DND-41 (cell line): ENCODE data around the gene DENND2A.

Source experiments
- ATAC-seq: fragments of 200-7000 bp; cut with Tn5 transposase; 3 replicates; pipeline ENCODE4 v1.9.1; 2021; ENCODE audit warnings: low read depth; ENCODE audit not compliant: insufficient read depth
- DNase-seq: peaks from one replicate; pipeline ENCODE4 v3.0.0-alpha.2; 2020
- H2AFZ ChIP-seq: 2 replicates; pipeline ENCODE4 v1.6.0; 2012; ENCODE audit warnings: low read depth, low read length
- H3K27ac ChIP-seq: 2 replicates; pipeline ENCODE4 v1.5.1; 2012; ENCODE audit warnings: low read length, inconsistent platforms
- H3K27me3 ChIP-seq: fragments of 200-600 bp; sonication (generic); 2 replicates; pipeline ENCODE4 v1.6.0; 2012; ENCODE audit warnings: low read length, mild to moderate bottlenecking, inconsistent platforms; ENCODE audit not compliant: insufficient read depth, poor library complexity
- H3K36me3 ChIP-seq: 2 replicates; pipeline ENCODE4 v1.5.1; 2012; ENCODE audit warnings: low read length, inconsistent platforms; ENCODE audit not compliant: insufficient read depth
- H3K4me1 ChIP-seq: 2 replicates; pipeline ENCODE4 v1.5.1; 2012; ENCODE audit warnings: mild to moderate bottlenecking, low read length; ENCODE audit not compliant: insufficient read depth
- H3K4me2 ChIP-seq: 2 replicates; pipeline ENCODE4 v1.6.0; 2012; ENCODE audit warnings: mild to moderate bottlenecking, moderate library complexity, low read length, inconsistent platforms; ENCODE audit not compliant: insufficient read depth
- H3K4me3 ChIP-seq, 2 experiments: fragments of 200-600 bp in 1 of 2; shearing (Covaris generic) in 1 of 2; 2 replicates each; pipeline ENCODE4 v1.5.1; 2012 to 2016; ENCODE audit warnings: inconsistent platforms in 2 of 2, low read length in 2 of 2, mild to moderate bottlenecking in 2 of 2, low read depth in 1 of 2, moderate library complexity in 1 of 2
- H3K79me2 ChIP-seq: 2 replicates; pipeline ENCODE4 v1.6.0; 2012; ENCODE audit warnings: low read length, inconsistent platforms; ENCODE audit not compliant: insufficient read depth
- H3K9ac ChIP-seq: 2 replicates; pipeline ENCODE4 v1.6.0; 2012; ENCODE audit warnings: low read depth, mild to moderate bottlenecking, inconsistent platforms, low read length, moderate library complexity
- H3K9me3 ChIP-seq: 2 replicates; pipeline ENCODE4 v1.5.1; 2012; ENCODE audit warnings: low read length, moderate library complexity, mild to moderate bottlenecking, inconsistent platforms; ENCODE audit not compliant: insufficient read depth, severe bottlenecking
- H4K20me1 ChIP-seq: 2 replicates; pipeline ENCODE4 v1.6.0; 2012; ENCODE audit warnings: low read length; ENCODE audit not compliant: insufficient read depth
- EZH2 ChIP-seq: IDR thresholded peaks from 3 replicates; pipeline ENCODE4 v1.6.1; 2012; ENCODE audit warnings: borderline replicate concordance, low read depth, mild to moderate bottlenecking, moderate library complexity, low read length, inconsistent platforms; ENCODE audit not compliant: severe bottlenecking
- TF ChIP-seq, protein P1 (sequence below): IDR thresholded peaks from 2 replicates; pipeline ENCODE4 v1.5.1; 2012; ENCODE audit warnings: borderline replicate concordance, low read length, moderate library complexity, mild to moderate bottlenecking; ENCODE audit not compliant: poor library complexity, severe bottlenecking; ENCODE audit errors: extremely low read depth

The DENND2A gene, protein sequence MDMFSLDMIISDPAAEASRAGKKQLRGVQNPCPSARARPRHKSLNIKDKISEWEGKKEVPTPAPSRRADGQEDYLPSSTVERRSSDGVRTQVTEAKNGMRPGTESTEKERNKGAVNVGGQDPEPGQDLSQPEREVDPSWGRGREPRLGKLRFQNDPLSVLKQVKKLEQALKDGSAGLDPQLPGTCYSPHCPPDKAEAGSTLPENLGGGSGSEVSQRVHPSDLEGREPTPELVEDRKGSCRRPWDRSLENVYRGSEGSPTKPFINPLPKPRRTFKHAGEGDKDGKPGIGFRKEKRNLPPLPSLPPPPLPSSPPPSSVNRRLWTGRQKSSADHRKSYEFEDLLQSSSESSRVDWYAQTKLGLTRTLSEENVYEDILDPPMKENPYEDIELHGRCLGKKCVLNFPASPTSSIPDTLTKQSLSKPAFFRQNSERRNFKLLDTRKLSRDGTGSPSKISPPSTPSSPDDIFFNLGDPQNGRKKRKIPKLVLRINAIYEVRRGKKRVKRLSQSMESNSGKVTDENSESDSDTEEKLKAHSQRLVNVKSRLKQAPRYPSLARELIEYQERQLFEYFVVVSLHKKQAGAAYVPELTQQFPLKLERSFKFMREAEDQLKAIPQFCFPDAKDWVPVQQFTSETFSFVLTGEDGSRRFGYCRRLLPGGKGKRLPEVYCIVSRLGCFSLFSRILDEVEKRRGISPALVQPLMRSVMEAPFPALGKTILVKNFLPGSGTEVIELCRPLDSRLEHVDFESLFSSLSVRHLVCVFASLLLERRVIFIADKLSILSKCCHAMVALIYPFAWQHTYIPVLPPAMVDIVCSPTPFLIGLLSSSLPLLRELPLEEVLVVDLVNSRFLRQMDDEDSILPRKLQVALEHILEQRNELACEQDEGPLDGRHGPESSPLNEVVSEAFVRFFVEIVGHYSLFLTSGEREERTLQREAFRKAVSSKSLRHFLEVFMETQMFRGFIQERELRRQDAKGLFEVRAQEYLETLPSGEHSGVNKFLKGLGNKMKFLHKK

DNA sequence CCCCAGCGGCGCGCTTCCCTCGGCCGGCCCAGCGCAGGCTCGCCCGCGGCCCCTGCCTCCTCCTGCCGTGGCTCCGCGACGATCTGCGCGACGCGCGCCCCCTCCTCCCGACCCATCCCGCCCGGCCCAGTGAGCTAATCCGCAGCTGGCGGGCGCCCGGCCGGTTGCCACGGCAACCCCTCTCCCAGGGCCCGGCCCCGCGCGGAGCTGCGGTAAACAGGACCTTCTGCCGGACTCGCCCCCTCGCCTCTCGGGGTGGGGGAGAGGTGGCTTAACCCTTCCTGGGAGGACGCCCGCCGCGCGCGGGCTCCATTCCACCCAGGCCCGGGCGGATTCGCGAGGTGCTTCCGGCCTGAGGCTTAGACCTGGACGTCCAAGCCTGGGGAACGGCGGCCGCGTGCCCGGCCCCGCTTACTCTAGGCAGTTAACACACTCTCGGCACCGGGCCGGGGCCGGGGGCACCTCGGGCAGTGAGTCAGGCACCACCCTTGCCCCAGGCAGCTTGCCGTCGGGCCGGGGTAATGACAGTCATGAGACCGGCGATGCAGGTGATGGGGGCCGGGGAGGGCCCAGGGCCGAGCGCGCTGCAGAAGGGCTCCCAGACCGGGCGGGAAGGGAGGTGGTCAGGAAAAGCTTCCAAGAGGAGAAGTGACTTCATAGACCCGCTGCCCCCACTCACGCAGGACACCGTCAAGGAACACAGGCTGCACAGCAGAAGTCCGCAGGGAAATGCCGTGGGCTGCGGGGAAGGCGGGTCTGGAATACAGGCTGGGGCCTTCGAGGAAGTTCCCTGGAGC lies at the start of gene DENND2A:
TSS of gene DENND2A (minus strand) at position 87 of the 797 bp plus-strand sequence. CDS start 38,416 bp downstream, outside the sequence.
- no peak for ATAC-seq
- Histone ChIP-seq H3K27me3 (peaks cover 11% of the 10 kb centered on the region), H4K20me1 (no peaks in the 10 kb centered on the region), H3K9me3 (no peaks in the 10 kb centered on the region), H3K4me1 (no peaks in the 10 kb centered on the region), H3K9ac (no peak within 1 kb of the TSS), H3K79me2 (no peaks in the 10 kb centered on the region), H3K4me3 (no peak within 1 kb of the TSS), H3K36me3 (no peaks in the 10 kb centered on the region), H2AFZ (no peak within 1 kb of the TSS), H3K27ac (no peak within 1 kb of the TSS), H3K4me2 (no peak within 1 kb of the TSS)
- DNase-seq: no peak
- TF ChIP-seq, protein P1, sequence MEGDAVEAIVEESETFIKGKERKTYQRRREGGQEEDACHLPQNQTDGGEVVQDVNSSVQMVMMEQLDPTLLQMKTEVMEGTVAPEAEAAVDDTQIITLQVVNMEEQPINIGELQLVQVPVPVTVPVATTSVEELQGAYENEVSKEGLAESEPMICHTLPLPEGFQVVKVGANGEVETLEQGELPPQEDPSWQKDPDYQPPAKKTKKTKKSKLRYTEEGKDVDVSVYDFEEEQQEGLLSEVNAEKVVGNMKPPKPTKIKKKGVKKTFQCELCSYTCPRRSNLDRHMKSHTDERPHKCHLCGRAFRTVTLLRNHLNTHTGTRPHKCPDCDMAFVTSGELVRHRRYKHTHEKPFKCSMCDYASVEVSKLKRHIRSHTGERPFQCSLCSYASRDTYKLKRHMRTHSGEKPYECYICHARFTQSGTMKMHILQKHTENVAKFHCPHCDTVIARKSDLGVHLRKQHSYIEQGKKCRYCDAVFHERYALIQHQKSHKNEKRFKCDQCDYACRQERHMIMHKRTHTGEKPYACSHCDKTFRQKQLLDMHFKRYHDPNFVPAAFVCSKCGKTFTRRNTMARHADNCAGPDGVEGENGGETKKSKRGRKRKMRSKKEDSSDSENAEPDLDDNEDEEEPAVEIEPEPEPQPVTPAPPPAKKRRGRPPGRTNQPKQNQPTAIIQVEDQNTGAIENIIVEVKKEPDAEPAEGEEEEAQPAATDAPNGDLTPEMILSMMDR: no peak
- TF ChIP-seq EZH2: no peak

DNA sequence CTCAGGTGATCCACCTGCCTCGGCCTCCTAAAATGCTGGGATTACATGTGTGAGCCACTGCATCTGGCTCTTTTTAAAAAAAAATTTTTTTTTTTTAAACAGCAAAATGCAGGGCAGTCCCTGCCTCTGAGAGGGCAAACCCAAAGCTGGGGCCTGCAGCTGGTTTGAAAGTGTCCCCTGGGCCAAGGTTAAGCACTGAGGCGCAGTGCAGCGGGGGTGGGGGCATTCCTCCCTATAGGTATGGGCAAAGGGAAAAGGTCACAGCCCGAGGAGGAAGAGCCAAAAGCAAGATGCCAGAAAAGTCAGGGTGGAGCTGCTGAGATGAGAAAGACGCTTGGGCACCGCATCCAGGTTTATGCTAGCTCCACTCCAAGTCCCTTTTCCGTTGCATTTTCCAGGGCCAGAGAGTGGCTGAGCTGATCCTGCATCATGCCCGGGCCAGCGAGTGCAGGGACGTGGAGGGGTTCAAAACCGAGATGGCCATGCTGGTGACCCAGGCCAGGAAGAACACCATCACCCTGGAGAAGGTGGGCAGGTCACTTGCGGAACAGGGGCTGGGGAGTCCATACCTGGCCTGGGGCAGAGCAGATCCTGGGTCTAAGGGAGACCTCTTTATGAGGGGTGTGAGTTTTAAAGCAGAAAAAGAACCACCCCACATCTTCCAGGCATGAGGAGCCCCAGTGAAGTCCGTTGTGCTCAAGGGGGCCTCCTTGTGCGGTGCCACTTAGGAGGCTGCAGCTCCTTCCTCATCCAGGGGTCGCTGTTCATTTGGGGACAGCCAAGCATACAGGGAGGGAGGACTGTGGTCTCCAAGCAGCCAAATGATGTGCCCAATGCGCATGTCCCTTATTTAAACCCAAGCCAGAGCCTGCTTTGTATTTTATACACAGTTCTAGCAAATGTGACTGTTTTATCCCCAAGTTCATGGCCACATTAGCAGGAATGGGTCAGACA lies 48.9 kb upstream of the DENND2A start:
- DNase-seq (no peak), ATAC-seq (no peak)
- Histone ChIP-seq H3K27me3 (no peaks in the 10 kb centered on the region), H3K4me2 (no peak overlapping the region), H3K9ac (no peak overlapping the region), H3K4me3 (no peak overlapping the region), H4K20me1 (no peaks in the 10 kb centered on the region), H3K36me3 (peaks cover 53% of the 10 kb centered on the region), H2AFZ (no peak overlapping the region), H3K4me1 (no peaks in the 10 kb centered on the region), H3K9me3 (no peaks in the 10 kb centered on the region), H3K27ac (no peak overlapping the region), H3K79me2 (no peaks in the 10 kb centered on the region)
- TF ChIP-seq, protein P1: no peak
- no peak for TF ChIP-seq EZH2

DNA sequence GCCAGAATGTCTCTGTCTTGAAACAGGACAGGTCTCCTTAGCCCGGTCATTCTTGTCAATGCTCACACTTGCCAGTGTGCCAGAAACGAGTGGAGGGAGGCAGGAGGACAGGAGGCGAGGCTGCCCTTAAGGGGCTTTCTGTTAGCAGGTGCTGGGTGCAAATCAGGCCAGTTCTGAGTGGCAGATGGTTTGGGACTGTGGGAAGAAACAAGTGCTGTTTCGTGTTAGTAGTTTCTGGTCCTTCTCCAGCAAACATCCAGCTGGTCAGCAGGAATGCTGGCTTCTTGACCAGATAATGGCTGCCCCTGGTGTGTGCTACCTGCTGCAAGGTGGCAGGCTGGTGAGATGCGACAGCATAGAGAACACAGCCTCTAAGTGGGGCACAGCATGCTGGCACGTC lies 47.7 kb upstream of the DENND2A start:
- Histone ChIP-seq H2AFZ (no peak overlapping the region), H3K4me2 (no peak overlapping the region), H3K4me1 (no peaks in the 10 kb centered on the region), H4K20me1 (no peaks in the 10 kb centered on the region), H3K4me3 (no peak overlapping the region), H3K9ac (no peak overlapping the region), H3K79me2 (no peaks in the 10 kb centered on the region), H3K36me3 (peaks cover 62% of the 10 kb centered on the region), H3K27ac (no peak overlapping the region), H3K27me3 (no peaks in the 10 kb centered on the region), H3K9me3 (no peaks in the 10 kb centered on the region)
- no peak for DNase-seq
- ATAC-seq: no peak
- TF ChIP-seq, protein P1: no peak
- no peak for TF ChIP-seq EZH2
